Esophagus squamous epithelium (tissue), 4 donors: ENCODE measurements around the gene GBP6.

ENCODE experiments used
- POLR2A ChIP-seq, 4 donors: fragments of 450-650 bp; IDR thresholded peaks; one replicate each; pipeline ENCODE4 v1.6.1; 2017; ENCODE audit warnings: antibody characterized with exemption in 4 of 4, mild to moderate bottlenecking in 4 of 4, moderate library complexity in 3 of 4
- TF ChIP-seq, protein P1 (sequence below), 6 experiments: fragments of 450-650 bp in 4 of 6; fragments of 200-600 bp in 2 of 6; sonication (generic) in 2 of 6; IDR thresholded peaks; one replicate each; pipeline ENCODE4 v1.5.1; 2016 to 2019; ENCODE audit warnings: antibody characterized with exemption in 6 of 6, mild to moderate bottlenecking in 4 of 6, moderate library complexity in 4 of 6

GRCh38 chr1:89332461-89332860 lies 31.4 kb upstream of the GBP6 start:
- TF ChIP-seq, protein P1, sequence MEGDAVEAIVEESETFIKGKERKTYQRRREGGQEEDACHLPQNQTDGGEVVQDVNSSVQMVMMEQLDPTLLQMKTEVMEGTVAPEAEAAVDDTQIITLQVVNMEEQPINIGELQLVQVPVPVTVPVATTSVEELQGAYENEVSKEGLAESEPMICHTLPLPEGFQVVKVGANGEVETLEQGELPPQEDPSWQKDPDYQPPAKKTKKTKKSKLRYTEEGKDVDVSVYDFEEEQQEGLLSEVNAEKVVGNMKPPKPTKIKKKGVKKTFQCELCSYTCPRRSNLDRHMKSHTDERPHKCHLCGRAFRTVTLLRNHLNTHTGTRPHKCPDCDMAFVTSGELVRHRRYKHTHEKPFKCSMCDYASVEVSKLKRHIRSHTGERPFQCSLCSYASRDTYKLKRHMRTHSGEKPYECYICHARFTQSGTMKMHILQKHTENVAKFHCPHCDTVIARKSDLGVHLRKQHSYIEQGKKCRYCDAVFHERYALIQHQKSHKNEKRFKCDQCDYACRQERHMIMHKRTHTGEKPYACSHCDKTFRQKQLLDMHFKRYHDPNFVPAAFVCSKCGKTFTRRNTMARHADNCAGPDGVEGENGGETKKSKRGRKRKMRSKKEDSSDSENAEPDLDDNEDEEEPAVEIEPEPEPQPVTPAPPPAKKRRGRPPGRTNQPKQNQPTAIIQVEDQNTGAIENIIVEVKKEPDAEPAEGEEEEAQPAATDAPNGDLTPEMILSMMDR (IDR thresholded peaks at IDR 0.05), result no peak
- TF ChIP-seq POLR2A (IDR thresholded peaks at IDR 0.05), result no peak
